Measurements from ENCODE around the gene SMIM24. TPM values are rescaled to one million over a fixed set of nuclear protein-coding genes. Genes with fewer than 3 reads are reported as not detected.
"Not testable (repeated sequence)": the region's sequence is repeated elsewhere in the genome, so short reads cannot be mapped to it uniquely, and the experiment has no call there.

SMIM24 gene
- total and polyA plus RNA-seq, 7 donors: 0.10 to 0.53 (median 0.49) TPM; not detected in 4

GRCh38 chr19:3448616-3449334, 31.6 kb downstream of the SMIM24 start:
- intact Hi-C loops (cut with DNase I): no loop called here
- H3K36me3 ChIP-seq (ENCODE audit: insufficient read depth in 1 of 2, low read depth in 1 of 2): peaks cover 0 to 80% of the 10 kb centered on the region in 2 donors
- no peaks in the 10 kb centered on the region for H3K9me3 ChIP-seq
- H3K27ac ChIP-seq: peak overlapping the region; percentile 41
- no peaks in the 10 kb centered on the region for H3K27me3 ChIP-seq (ENCODE audit: insufficient read depth in 3 of 3, low read length in 2 of 3)
- no peak for ATAC-seq
- WGBS, 3 donors: 94 to 96% (median 95%) methylated on average over 28 of the region's 28 CpGs
- TF ChIP-seq CTCF (IDR thresholded peaks at IDR 0.05): no peak
- H3K4me1 ChIP-seq: peaks cover 22% of the 10 kb centered on the region
- no peak for DNase-seq
- no peak overlapping the region for H3K4me3 ChIP-seq

DNA sequence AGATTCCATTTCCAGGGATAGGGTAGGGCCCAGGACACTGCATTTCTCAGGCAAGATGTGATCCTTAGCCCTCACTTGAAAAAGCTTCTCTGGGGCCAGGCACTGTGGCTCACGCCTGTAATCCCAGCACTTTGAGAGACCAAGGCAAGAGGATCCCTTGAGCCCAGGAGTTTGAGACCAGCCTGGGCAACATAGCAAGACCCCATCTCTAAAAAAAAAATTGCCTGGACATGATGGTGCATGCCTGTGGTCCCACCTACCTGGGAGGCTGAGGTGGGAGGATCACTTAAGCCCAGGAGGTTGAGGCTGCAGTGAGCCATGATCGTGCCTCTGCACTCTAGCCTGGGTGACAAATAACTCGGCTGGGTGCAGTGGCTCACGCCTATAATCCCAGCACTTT, 33.7 kb downstream of the SMIM24 start:
- DNase-seq; H3K4me3 ChIP-seq; ATAC-seq; intact Hi-C loops (cut with DNase I); H3K9me3 ChIP-seq; H3K27me3 ChIP-seq (ENCODE audit: insufficient read depth in 3 of 3, low read length in 2 of 3): not testable (repeated sequence)
- peaks cover 42% of the 10 kb centered on the region for H3K4me1 ChIP-seq
- WGBS, 3 donors: 89 to 92% (median 91%) methylated on average over 4 of the region's 4 CpGs
- peak overlapping the region; percentile 46 for H3K27ac ChIP-seq
- H3K36me3 ChIP-seq (ENCODE audit: insufficient read depth in 1 of 2, low read depth in 1 of 2): peaks cover 0 to 67% of the 10 kb centered on the region in 2 donors

GRCh38 chr19:3444695-3445234, 35.6 kb downstream of the SMIM24 start:
- no peak for DNase-seq
- no peak for ATAC-seq
- intact Hi-C loops (cut with DNase I): no loop called here
- H3K36me3 ChIP-seq (ENCODE audit: insufficient read depth in 1 of 2, low read depth in 1 of 2): peaks cover 0 to 65% of the 10 kb centered on the region in 2 donors
- H3K4me1 ChIP-seq: peaks cover 55% of the 10 kb centered on the region
- WGBS, 3 donors: 58 to 63% (median 59%) methylated on average over 24 of the region's 24 CpGs
- no peak overlapping the region for H3K4me3 ChIP-seq
- H3K27ac ChIP-seq: peak overlapping the region; percentile 55
- no peaks in the 10 kb centered on the region for H3K27me3 ChIP-seq (ENCODE audit: insufficient read depth in 3 of 3, low read length in 2 of 3)
- TF ChIP-seq CTCF (IDR thresholded peaks at IDR 0.05): no peak
- no peaks in the 10 kb centered on the region for H3K9me3 ChIP-seq

DNA sequence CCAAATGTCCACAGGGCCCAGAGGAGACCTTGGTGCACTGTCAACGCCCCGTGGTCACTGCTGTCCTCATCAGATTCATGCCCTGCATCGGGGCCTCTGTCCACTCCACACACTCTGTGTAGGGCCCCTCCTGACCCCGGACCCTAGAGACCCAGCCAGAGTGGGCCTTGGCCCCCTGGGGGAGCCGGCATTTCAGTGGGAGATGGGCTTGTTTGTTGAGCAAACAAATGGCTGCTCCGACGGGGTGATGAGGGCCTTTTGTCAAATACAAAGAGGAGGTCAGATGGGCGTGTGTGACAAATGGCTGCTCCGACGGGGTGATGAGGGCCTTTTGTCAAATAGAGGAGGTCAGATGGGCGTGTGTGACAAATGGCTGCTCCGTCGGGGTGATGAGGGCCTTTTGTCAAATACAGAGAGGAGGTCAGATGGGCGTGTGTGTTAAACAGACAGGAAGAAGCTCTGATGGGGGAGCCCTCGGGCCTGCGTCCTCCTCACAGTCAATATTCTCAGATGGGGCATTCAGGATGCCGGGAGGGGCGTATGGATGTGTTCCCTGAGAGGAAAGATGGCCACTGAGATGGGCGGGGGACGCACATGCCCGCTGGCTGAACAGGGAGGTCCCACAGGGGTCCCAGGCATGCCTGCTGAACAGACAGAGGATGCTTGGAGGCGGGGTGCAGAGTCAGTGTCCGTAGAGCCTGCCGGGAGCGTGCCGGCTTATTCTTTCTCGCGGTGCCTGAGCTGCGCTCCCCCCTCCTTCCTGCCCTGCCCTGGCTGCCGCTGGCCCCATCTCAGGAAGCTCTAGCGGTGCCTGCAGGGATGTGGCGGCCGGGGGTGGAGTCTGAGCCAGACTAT, 36.3 kb downstream of the SMIM24 start:
- Histone ChIP-seq H3K36me3 (ENCODE audit: insufficient read depth in 1 of 2, low read depth in 1 of 2) (peaks cover 0 to 63% of the 10 kb centered on the region in 2 donors), H3K27ac (peak overlapping the region; percentile 71), H3K4me3 (no peak overlapping the region), H3K9me3 (no peaks in the 10 kb centered on the region), H3K4me1 (peaks cover 55% of the 10 kb centered on the region), H3K27me3 (ENCODE audit: insufficient read depth in 3 of 3, low read length in 2 of 3) (no peaks in the 10 kb centered on the region)
- no peak for TF ChIP-seq CTCF (IDR thresholded peaks at IDR 0.05)
- peak in 3 of 4 donors; percentile 35 to 56 (median 50) for ATAC-seq
- intact Hi-C loops (cut with DNase I): no loop called here
- WGBS, 3 donors: 33 to 40% (median 34%) methylated on average over 28 to 33 of the region's 33 CpGs
- DNase-seq: no peak
